Suppressor macrophage (primary cell): ENCODE measurements around the gene CACNA1S.

Experiments
- DNase-seq, 4 experiments: peaks; one replicate each; pipeline ENCODE4 v3.0.0-alpha.2; 2020 to 2022

CACNA1S gene

GRCh38 chr1:201140235-201140940 lies 28.2 kb upstream of the CACNA1S start:
- DNase-seq: no peak

- no peak for DNase-seq
Measured at GRCh38 chr1:201139756-201140155, 27.5 kb upstream of the CACNA1S start.

- DNase-seq: no peak
Measured at GRCh38 chr1:201139306-201139705, 27.1 kb upstream of the CACNA1S start.

- DNase-seq: no peak
Measured at GRCh38 chr1:201138311-201138840, 26.1 kb upstream of the CACNA1S start.

- no peak for DNase-seq
Measured at GRCh38 chr1:201137579-201138310, 25.5 kb upstream of the CACNA1S start.

GRCh38 chr1:201137024-201137392 lies 24.8 kb upstream of the CACNA1S start:
- no peak for DNase-seq

GRCh38 chr1:201136355-201137023 lies 24.3 kb upstream of the CACNA1S start:
- DNase-seq: no peak

- DNase-seq: no peak
Measured at GRCh38 chr1:201134405-201134804, 22.2 kb upstream of the CACNA1S start.

GRCh38 chr1:201131398-201131797 lies 19.2 kb upstream of the CACNA1S start:
- DNase-seq: no peak

- no peak for DNase-seq
Measured at GRCh38 chr1:201128962-201129361, 16.7 kb upstream of the CACNA1S start.

- no peak for DNase-seq
Measured at GRCh38 chr1:201128476-201128875, 16.2 kb upstream of the CACNA1S start.

GRCh38 chr1:201127755-201128455 lies 15.7 kb upstream of the CACNA1S start:
- no peak for DNase-seq

- DNase-seq: no peak
Measured at GRCh38 chr1:201126832-201127754, 14.9 kb upstream of the CACNA1S start, which contains the start of gene ASCL5. ASCL5 (minus strand) TSS chr1:201127184; CDS start chr1:201115372, 11,812 bp downstream.

GRCh38 chr1:201126463-201126831 lies 14.2 kb upstream of the CACNA1S start:
- DNase-seq: no peak

- DNase-seq: no peak
Measured at GRCh38 chr1:201125800-201126199, 13.6 kb upstream of the CACNA1S start.

GRCh38 chr1:201125019-201125418 lies 12.8 kb upstream of the CACNA1S start:
- no peak for DNase-seq

- DNase-seq: no peak
Measured at GRCh38 chr1:201123866-201124265, 11.6 kb upstream of the CACNA1S start.

- DNase-seq: no peak
Measured at GRCh38 chr1:201122321-201122957, 10.2 kb upstream of the CACNA1S start.

- peak; percentile 38 to 69 (median 56) for DNase-seq
Measured at GRCh38 chr1:201119206-201120197, 7.3 kb upstream of the CACNA1S start.

- DNase-seq: no peak
Measured at GRCh38 chr1:201116091-201116490, 3.9 kb upstream of the CACNA1S start.
